ENCODE results near the gene CBFA2T2.
"Not testable (repeated sequence)": the region's sequence is repeated elsewhere in the genome, so short reads cannot be mapped to it uniquely, and the experiment has no call there.

The CBFA2T2 gene

GRCh38 chr20:33524261-33524660, 34.4 kb downstream of the CBFA2T2 start:
- no peaks in the 10 kb centered on the region for H3K4me1 ChIP-seq (ENCODE audit: control insufficient read depth, insufficient read depth, low read length, poor library complexity, severe bottlenecking)
- no peaks in the 10 kb centered on the region for H3K9me3 ChIP-seq (ENCODE audit: control insufficient read depth, low read length)

GRCh38 chr20:33526769-33527168, 36.9 kb downstream of the CBFA2T2 start:
- no peaks in the 10 kb centered on the region for H3K27me3 ChIP-seq (replicated peaks; ENCODE audit: control insufficient read depth, insufficient read depth, low read length, poor library complexity, severe bottlenecking)
- H3K36me3 ChIP-seq (ENCODE audit: control insufficient read depth, insufficient read depth, low read length), result no peaks in the 10 kb centered on the region
- DNase-seq, result no peak
- H3K27ac ChIP-seq (ENCODE audit: insufficient read depth, low read length, poor library complexity, severe bottlenecking), result no peak overlapping the region
- no peak overlapping the region for H3K4me3 ChIP-seq (ENCODE audit: insufficient read depth, low read depth, low read length, poor library complexity, severe bottlenecking)
- H3K4me1 ChIP-seq (ENCODE audit: control insufficient read depth, insufficient read depth, low read length, poor library complexity, severe bottlenecking), result no peaks in the 10 kb centered on the region
- no peaks in the 10 kb centered on the region for H3K9me3 ChIP-seq (ENCODE audit: control insufficient read depth, low read length)

More at GRCh38 chr20:33524261-33524660, 34.4 kb downstream of the CBFA2T2 start:
- DNase-seq, result no peak
- Histone ChIP-seq H3K27me3 (replicated peaks; ENCODE audit: control insufficient read depth, insufficient read depth, low read length, poor library complexity, severe bottlenecking) (no peaks in the 10 kb centered on the region), H3K27ac (ENCODE audit: insufficient read depth, low read length, poor library complexity, severe bottlenecking) (no peak overlapping the region), H3K36me3 (ENCODE audit: control insufficient read depth, insufficient read depth, low read length) (no peaks in the 10 kb centered on the region), H3K4me3 (ENCODE audit: insufficient read depth, low read depth, low read length, poor library complexity, severe bottlenecking) (no peak overlapping the region)

GRCh38 chr20:33531047-33531877, 41.4 kb downstream of the CBFA2T2 start:
- no peaks in the 10 kb centered on the region for H3K27me3 ChIP-seq (replicated peaks; ENCODE audit: control insufficient read depth, insufficient read depth, low read length, poor library complexity, severe bottlenecking)
- H3K27ac ChIP-seq (ENCODE audit: insufficient read depth, low read length, poor library complexity, severe bottlenecking), result no peak overlapping the region
- no peak for DNase-seq
- no peaks in the 10 kb centered on the region for H3K4me1 ChIP-seq (ENCODE audit: control insufficient read depth, insufficient read depth, low read length, poor library complexity, severe bottlenecking)
- H3K36me3 ChIP-seq (ENCODE audit: control insufficient read depth, insufficient read depth, low read length), result no peaks in the 10 kb centered on the region
- no peaks in the 10 kb centered on the region for H3K9me3 ChIP-seq (ENCODE audit: control insufficient read depth, low read length)
- H3K4me3 ChIP-seq (ENCODE audit: insufficient read depth, low read depth, low read length, poor library complexity, severe bottlenecking), result no peak overlapping the region

GRCh38 chr20:33531885-33532284, 42.0 kb downstream of the CBFA2T2 start:
- Histone ChIP-seq H3K9me3 (ENCODE audit: control insufficient read depth, low read length) (no peaks in the 10 kb centered on the region), H3K36me3 (ENCODE audit: control insufficient read depth, insufficient read depth, low read length) (no peaks in the 10 kb centered on the region), H3K27ac (ENCODE audit: insufficient read depth, low read length, poor library complexity, severe bottlenecking) (no peak overlapping the region), H3K4me3 (ENCODE audit: insufficient read depth, low read depth, low read length, poor library complexity, severe bottlenecking) (no peak overlapping the region), H3K4me1 (ENCODE audit: control insufficient read depth, insufficient read depth, low read length, poor library complexity, severe bottlenecking) (no peaks in the 10 kb centered on the region), H3K27me3 (replicated peaks; ENCODE audit: control insufficient read depth, insufficient read depth, low read length, poor library complexity, severe bottlenecking) (no peaks in the 10 kb centered on the region)
- no peak for DNase-seq

GRCh38 chr20:33532753-33533459, 43.0 kb downstream of the CBFA2T2 start:
- no peaks in the 10 kb centered on the region for H3K4me1 ChIP-seq (ENCODE audit: control insufficient read depth, insufficient read depth, low read length, poor library complexity, severe bottlenecking)
- H3K4me3 ChIP-seq (ENCODE audit: insufficient read depth, low read depth, low read length, poor library complexity, severe bottlenecking), result no peak overlapping the region
- no peaks in the 10 kb centered on the region for H3K9me3 ChIP-seq (ENCODE audit: control insufficient read depth, low read length)

GRCh38 chr20:33535717-33536116, 45.8 kb downstream of the CBFA2T2 start:
- H3K27me3 ChIP-seq (replicated peaks; ENCODE audit: control insufficient read depth, insufficient read depth, low read length, poor library complexity, severe bottlenecking); H3K9me3 ChIP-seq (ENCODE audit: control insufficient read depth, low read length); H3K4me1 ChIP-seq (ENCODE audit: control insufficient read depth, insufficient read depth, low read length, poor library complexity, severe bottlenecking); H3K27ac ChIP-seq (ENCODE audit: insufficient read depth, low read length, poor library complexity, severe bottlenecking); H3K36me3 ChIP-seq (ENCODE audit: control insufficient read depth, insufficient read depth, low read length); H3K4me3 ChIP-seq (ENCODE audit: insufficient read depth, low read depth, low read length, poor library complexity, severe bottlenecking); DNase-seq: not testable (repeated sequence)

More at GRCh38 chr20:33532753-33533459, 43.0 kb downstream of the CBFA2T2 start:
- DNase-seq, result no peak
- no peak overlapping the region for H3K27ac ChIP-seq (ENCODE audit: insufficient read depth, low read length, poor library complexity, severe bottlenecking)
- no peaks in the 10 kb centered on the region for H3K27me3 ChIP-seq (replicated peaks; ENCODE audit: control insufficient read depth, insufficient read depth, low read length, poor library complexity, severe bottlenecking)
- H3K36me3 ChIP-seq (ENCODE audit: control insufficient read depth, insufficient read depth, low read length), result no peaks in the 10 kb centered on the region

- Histone ChIP-seq H3K27ac (ENCODE audit: insufficient read depth, low read length, poor library complexity, severe bottlenecking) (no peak overlapping the region), H3K9me3 (ENCODE audit: control insufficient read depth, low read length) (no peaks in the 10 kb centered on the region), H3K4me3 (ENCODE audit: insufficient read depth, low read depth, low read length, poor library complexity, severe bottlenecking) (no peak overlapping the region)
Observed at GRCh38 chr20:33537608-33538007, 47.7 kb downstream of the CBFA2T2 start.

GRCh38 chr20:33539129-33539528, 49.2 kb downstream of the CBFA2T2 start:
- Histone ChIP-seq H3K9me3 (ENCODE audit: control insufficient read depth, low read length) (no peaks in the 10 kb centered on the region), H3K4me1 (ENCODE audit: control insufficient read depth, insufficient read depth, low read length, poor library complexity, severe bottlenecking) (no peaks in the 10 kb centered on the region), H3K36me3 (ENCODE audit: control insufficient read depth, insufficient read depth, low read length) (no peaks in the 10 kb centered on the region), H3K27ac (ENCODE audit: insufficient read depth, low read length, poor library complexity, severe bottlenecking) (no peak overlapping the region), H3K4me3 (ENCODE audit: insufficient read depth, low read depth, low read length, poor library complexity, severe bottlenecking) (no peak overlapping the region), H3K27me3 (replicated peaks; ENCODE audit: control insufficient read depth, insufficient read depth, low read length, poor library complexity, severe bottlenecking) (no peaks in the 10 kb centered on the region)
- no peak for DNase-seq

More at GRCh38 chr20:33537608-33538007, 47.7 kb downstream of the CBFA2T2 start:
- no peak for DNase-seq
- Histone ChIP-seq H3K27me3 (replicated peaks; ENCODE audit: control insufficient read depth, insufficient read depth, low read length, poor library complexity, severe bottlenecking) (no peaks in the 10 kb centered on the region), H3K4me1 (ENCODE audit: control insufficient read depth, insufficient read depth, low read length, poor library complexity, severe bottlenecking) (no peaks in the 10 kb centered on the region), H3K36me3 (ENCODE audit: control insufficient read depth, insufficient read depth, low read length) (no peaks in the 10 kb centered on the region)

- no peak for DNase-seq
- Histone ChIP-seq H3K27me3 (replicated peaks; ENCODE audit: control insufficient read depth, insufficient read depth, low read length, poor library complexity, severe bottlenecking) (no peaks in the 10 kb centered on the region), H3K36me3 (ENCODE audit: control insufficient read depth, insufficient read depth, low read length) (no peaks in the 10 kb centered on the region), H3K9me3 (ENCODE audit: control insufficient read depth, low read length) (no peaks in the 10 kb centered on the region), H3K4me1 (ENCODE audit: control insufficient read depth, insufficient read depth, low read length, poor library complexity, severe bottlenecking) (no peaks in the 10 kb centered on the region), H3K4me3 (ENCODE audit: insufficient read depth, low read depth, low read length, poor library complexity, severe bottlenecking) (no peak overlapping the region), H3K27ac (ENCODE audit: insufficient read depth, low read length, poor library complexity, severe bottlenecking) (no peak overlapping the region)
Observed at GRCh38 chr20:33540427-33540826, 50.5 kb downstream of the CBFA2T2 start.

GRCh38 chr20:33541074-33541473, 51.2 kb downstream of the CBFA2T2 start:
- Histone ChIP-seq H3K4me3 (ENCODE audit: insufficient read depth, low read depth, low read length, poor library complexity, severe bottlenecking) (no peak overlapping the region), H3K4me1 (ENCODE audit: control insufficient read depth, insufficient read depth, low read length, poor library complexity, severe bottlenecking) (no peaks in the 10 kb centered on the region), H3K27ac (ENCODE audit: insufficient read depth, low read length, poor library complexity, severe bottlenecking) (no peak overlapping the region), H3K27me3 (replicated peaks; ENCODE audit: control insufficient read depth, insufficient read depth, low read length, poor library complexity, severe bottlenecking) (no peaks in the 10 kb centered on the region), H3K9me3 (ENCODE audit: control insufficient read depth, low read length) (no peaks in the 10 kb centered on the region), H3K36me3 (ENCODE audit: control insufficient read depth, insufficient read depth, low read length) (no peaks in the 10 kb centered on the region)
- DNase-seq, result no peak

Measured in effector memory CD4-positive, alpha-beta T cell (primary cell).